Uterus (tissue), 2 donors: Measurements from ENCODE around the gene H6PD.

Source experiments
- POLR2A ChIP-seq, 2 donors: fragments of 450-650 bp; IDR thresholded peaks; one replicate each; pipeline ENCODE4 v1.6.1; 2016; ENCODE audit warnings: antibody characterized with exemption in 2 of 2, mild to moderate bottlenecking in 1 of 2, moderate library complexity in 1 of 2
- TF ChIP-seq, protein P1 (sequence below), 4 experiments: fragments of 200-600 bp in 2 of 4; fragments of 450-650 bp in 2 of 4; sonication (generic) in 2 of 4; IDR thresholded peaks; one replicate each; pipeline ENCODE4 v1.5.1; 2016 to 2019; ENCODE audit warnings: antibody characterized with exemption in 4 of 4, mild to moderate bottlenecking in 2 of 4, moderate library complexity in 1 of 4

DNA sequence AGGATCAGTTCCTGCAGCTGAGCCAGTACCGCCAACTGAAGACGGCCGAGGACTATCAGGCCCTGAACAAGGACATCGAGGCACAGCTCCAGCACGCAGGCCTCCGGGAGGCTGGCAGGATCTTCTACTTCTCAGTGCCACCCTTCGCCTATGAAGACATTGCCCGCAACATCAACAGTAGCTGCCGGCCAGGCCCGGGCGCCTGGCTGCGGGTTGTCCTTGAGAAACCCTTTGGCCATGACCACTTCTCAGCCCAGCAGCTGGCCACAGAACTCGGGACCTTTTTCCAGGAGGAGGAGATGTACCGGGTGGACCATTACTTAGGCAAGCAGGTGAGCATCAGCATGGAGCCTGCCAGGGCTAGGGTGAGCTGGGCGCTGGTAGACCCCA lies 10.7 kb downstream of the H6PD start:
- TF ChIP-seq, protein P1, sequence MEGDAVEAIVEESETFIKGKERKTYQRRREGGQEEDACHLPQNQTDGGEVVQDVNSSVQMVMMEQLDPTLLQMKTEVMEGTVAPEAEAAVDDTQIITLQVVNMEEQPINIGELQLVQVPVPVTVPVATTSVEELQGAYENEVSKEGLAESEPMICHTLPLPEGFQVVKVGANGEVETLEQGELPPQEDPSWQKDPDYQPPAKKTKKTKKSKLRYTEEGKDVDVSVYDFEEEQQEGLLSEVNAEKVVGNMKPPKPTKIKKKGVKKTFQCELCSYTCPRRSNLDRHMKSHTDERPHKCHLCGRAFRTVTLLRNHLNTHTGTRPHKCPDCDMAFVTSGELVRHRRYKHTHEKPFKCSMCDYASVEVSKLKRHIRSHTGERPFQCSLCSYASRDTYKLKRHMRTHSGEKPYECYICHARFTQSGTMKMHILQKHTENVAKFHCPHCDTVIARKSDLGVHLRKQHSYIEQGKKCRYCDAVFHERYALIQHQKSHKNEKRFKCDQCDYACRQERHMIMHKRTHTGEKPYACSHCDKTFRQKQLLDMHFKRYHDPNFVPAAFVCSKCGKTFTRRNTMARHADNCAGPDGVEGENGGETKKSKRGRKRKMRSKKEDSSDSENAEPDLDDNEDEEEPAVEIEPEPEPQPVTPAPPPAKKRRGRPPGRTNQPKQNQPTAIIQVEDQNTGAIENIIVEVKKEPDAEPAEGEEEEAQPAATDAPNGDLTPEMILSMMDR (IDR thresholded peaks at IDR 0.05), result no peak
- no peak for TF ChIP-seq POLR2A (IDR thresholded peaks at IDR 0.05)
